ENCODE data around the gene GNL2.

Gene GNL2

DNA sequence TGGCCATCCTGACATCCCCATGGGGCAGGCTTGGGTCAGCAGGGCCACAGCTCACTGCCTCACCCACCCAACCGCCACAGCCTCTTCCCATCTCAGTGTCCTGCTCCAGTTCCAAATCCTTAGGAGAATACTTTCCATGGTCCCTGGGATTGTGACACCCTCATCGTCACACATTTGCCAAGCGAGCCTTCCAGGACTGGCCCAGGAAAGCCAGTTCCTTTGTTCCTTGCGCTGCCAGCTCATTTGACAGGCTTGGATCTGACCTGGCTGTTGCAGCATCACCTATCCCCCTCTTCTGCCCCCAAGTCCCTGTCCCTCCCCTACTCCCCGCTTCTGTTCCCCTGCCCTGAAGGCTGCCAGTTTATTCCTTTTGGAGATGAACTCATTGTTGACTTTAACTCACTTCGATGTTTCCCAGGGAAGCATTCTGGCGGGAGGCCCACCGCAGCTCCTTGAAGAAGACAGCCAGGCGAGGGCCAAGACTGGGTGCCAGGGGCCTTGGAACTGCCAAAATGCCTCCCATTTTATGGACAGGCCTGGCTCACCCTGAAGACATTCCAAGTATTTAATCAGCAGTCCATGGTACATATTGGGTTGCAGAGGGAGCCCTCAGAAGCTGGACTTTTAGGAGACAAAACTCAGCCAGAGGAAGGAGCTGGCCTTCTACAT lies 10.2 kb upstream of the GNL2 start:
- TF ChIP-seq, protein P1, sequence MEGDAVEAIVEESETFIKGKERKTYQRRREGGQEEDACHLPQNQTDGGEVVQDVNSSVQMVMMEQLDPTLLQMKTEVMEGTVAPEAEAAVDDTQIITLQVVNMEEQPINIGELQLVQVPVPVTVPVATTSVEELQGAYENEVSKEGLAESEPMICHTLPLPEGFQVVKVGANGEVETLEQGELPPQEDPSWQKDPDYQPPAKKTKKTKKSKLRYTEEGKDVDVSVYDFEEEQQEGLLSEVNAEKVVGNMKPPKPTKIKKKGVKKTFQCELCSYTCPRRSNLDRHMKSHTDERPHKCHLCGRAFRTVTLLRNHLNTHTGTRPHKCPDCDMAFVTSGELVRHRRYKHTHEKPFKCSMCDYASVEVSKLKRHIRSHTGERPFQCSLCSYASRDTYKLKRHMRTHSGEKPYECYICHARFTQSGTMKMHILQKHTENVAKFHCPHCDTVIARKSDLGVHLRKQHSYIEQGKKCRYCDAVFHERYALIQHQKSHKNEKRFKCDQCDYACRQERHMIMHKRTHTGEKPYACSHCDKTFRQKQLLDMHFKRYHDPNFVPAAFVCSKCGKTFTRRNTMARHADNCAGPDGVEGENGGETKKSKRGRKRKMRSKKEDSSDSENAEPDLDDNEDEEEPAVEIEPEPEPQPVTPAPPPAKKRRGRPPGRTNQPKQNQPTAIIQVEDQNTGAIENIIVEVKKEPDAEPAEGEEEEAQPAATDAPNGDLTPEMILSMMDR (IDR thresholded peaks at IDR 0.05; ENCODE audit: low read depth, low read length) = no peak
- H3K36me3 ChIP-seq = no peaks in the 10 kb centered on the region
- H3K9me3 ChIP-seq (ENCODE audit: severe bottlenecking) = no peaks in the 10 kb centered on the region
- no peak for DNase-seq
- H3K27ac ChIP-seq = no peak overlapping the region
- no peak overlapping the region for H3K4me3 ChIP-seq (ENCODE audit: low read depth, low read length)
- H3K27me3 ChIP-seq (ENCODE audit: insufficient read depth, low read depth, severe bottlenecking) = no peaks in the 10 kb centered on the region

DNA sequence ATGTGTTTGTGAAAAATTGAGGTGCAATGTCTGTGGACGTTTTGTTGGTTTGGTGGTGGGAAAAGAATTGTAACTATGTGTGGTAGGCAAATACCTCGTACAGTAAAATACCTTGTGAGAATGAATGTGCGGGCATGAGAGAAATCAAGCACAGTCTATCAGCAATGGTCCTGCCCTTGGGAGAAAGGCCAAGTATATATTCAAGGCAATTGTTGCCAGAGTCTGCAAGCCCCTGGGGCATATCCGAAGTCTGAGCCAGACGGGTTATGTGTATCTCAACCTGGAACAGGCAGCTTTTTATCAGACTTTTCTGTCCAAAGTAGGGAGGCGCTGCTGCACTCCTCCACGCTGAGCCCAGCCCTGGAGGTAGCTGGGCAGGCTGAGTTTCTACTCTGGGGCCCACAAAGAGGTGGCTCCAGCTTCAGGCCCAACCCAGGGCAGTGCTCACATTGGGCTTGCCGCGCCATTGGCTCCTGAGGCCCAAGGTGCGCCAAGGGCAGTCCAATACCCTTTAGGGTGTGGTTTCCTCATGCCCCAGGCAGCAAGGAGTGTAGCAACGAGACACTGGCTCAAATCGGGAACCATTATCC lies 9.4 kb upstream of the GNL2 start:
- DNase-seq = no peak
- H3K27me3 ChIP-seq (ENCODE audit: insufficient read depth, low read depth, severe bottlenecking) = no peaks in the 10 kb centered on the region
- H3K27ac ChIP-seq = no peak overlapping the region

GRCh38 chr1:37602750-37603694 lies 7.3 kb upstream of the GNL2 start:
- Histone ChIP-seq H3K9me3 (ENCODE audit: severe bottlenecking) (no peaks in the 10 kb centered on the region), H3K27ac (no peak overlapping the region), H3K4me3 (ENCODE audit: low read depth, low read length) (no peak overlapping the region), H3K27me3 (ENCODE audit: insufficient read depth, low read depth, severe bottlenecking) (no peaks in the 10 kb centered on the region), H3K36me3 (no peaks in the 10 kb centered on the region)
- DNase-seq = peak; percentile 53
- TF ChIP-seq, protein P1 (IDR thresholded peaks at IDR 0.05; ENCODE audit: low read depth, low read length) = peak; percentile 63

More for the DNA sequence above, 9.4 kb upstream of the GNL2 start:
- H3K9me3 ChIP-seq (ENCODE audit: severe bottlenecking) = no peaks in the 10 kb centered on the region
- TF ChIP-seq, protein P1 (IDR thresholded peaks at IDR 0.05; ENCODE audit: low read depth, low read length) = no peak
- H3K36me3 ChIP-seq = no peaks in the 10 kb centered on the region
- H3K4me3 ChIP-seq (ENCODE audit: low read depth, low read length) = no peak overlapping the region

DNA sequence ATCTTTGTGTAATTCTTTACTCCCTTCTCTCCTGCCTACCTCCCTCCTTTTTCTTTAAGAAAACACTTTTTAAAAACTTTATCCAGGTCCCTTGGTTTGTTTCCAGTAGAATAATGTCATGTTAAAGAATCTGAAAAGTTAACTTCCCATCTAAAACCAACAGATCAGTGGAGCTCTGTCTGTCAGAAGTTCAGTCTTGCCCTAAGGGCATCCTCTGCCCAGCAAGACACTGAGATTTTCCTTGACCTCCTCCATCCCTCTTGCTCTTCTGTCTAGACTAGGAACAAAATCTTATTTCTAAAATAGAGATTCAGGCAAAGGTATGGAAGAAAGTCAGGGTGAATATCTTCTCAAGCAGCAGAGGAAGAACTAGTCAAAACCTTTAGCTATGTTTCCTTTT lies 5.7 kb upstream of the GNL2 start:
- Histone ChIP-seq H3K36me3 (no peaks in the 10 kb centered on the region), H3K27ac (no peak overlapping the region), H3K9me3 (ENCODE audit: severe bottlenecking) (no peaks in the 10 kb centered on the region), H3K4me3 (ENCODE audit: low read depth, low read length) (no peak overlapping the region), H3K27me3 (ENCODE audit: insufficient read depth, low read depth, severe bottlenecking) (no peaks in the 10 kb centered on the region)
- TF ChIP-seq, protein P1 (IDR thresholded peaks at IDR 0.05; ENCODE audit: low read depth, low read length) = no peak
- DNase-seq = no peak

- Histone ChIP-seq H3K9me3 (ENCODE audit: severe bottlenecking) (no peaks in the 10 kb centered on the region), H3K27me3 (ENCODE audit: insufficient read depth, low read depth, severe bottlenecking) (no peaks in the 10 kb centered on the region), H3K4me3 (ENCODE audit: low read depth, low read length) (no peak overlapping the region), H3K36me3 (no peaks in the 10 kb centered on the region), H3K27ac (no peak overlapping the region)
- no peak for DNase-seq
- TF ChIP-seq, protein P1 (IDR thresholded peaks at IDR 0.05; ENCODE audit: low read depth, low read length) = no peak
Observed at GRCh38 chr1:37599940-37600339, 4.2 kb upstream of the GNL2 start.

All from WERI-Rb-1 (cell line).